Breast epithelium (tissue), 4 donors: ENCODE results near the gene PSMD14. TPM values are rescaled to one million over a fixed set of nuclear protein-coding genes. Genes with fewer than 3 reads are reported as not detected.

ENCODE experiments used
- DNase-seq, 2 donors: peaks; one replicate each; pipeline ENCODE4 v3.0.0-alpha.2; 2019; ENCODE audit warnings: low spot score in 2 of 2
- H3K27ac ChIP-seq, 2 donors: fragments of 200-600 bp; sonication (generic) in 1 of 2; one replicate each; pipeline ENCODE4 v1.5.1; 2016 to 2019; ENCODE audit warnings: mild to moderate bottlenecking in 1 of 2
- H3K27me3 ChIP-seq, 2 donors: fragments of 200-600 bp; sonication (generic) in 1 of 2; one replicate each; pipeline versions ENCODE4 v1.5.1 to v1.6.0; 2017 to 2019; ENCODE audit warnings: control low read depth in 1 of 2, mild to moderate bottlenecking in 1 of 2
- H3K36me3 ChIP-seq: fragments of 200-600 bp; one replicate; pipeline ENCODE4 v1.5.1; 2019
- H3K4me1 ChIP-seq, 2 donors: fragments of 200-600 bp; sonication (generic); one replicate each; pipeline ENCODE4 v1.5.1; 2016 to 2019; ENCODE audit warnings: control low read depth in 1 of 2
- H3K4me3 ChIP-seq, 3 donors: fragments of 200-600 bp; sonication (generic); 1 replicate in 2 of 3; 2 replicates in 1 of 3; pipeline ENCODE4 v1.5.1; 2016 to 2019; ENCODE audit warnings: mild to moderate bottlenecking in 3 of 3, moderate library complexity in 2 of 3
- H3K9me3 ChIP-seq, 2 donors: fragments of 200-600 bp; sonication (generic) in 1 of 2; one replicate each; pipeline ENCODE4 v1.5.1; 2016 to 2019; ENCODE audit warnings: control low read depth in 1 of 2
- CTCF ChIP-seq, 3 donors: fragments of 450-650 bp; IDR thresholded peaks; one replicate each; pipeline ENCODE4 v1.5.1; 2016 to 2017; ENCODE audit warnings: antibody characterized with exemption in 3 of 3, mild to moderate bottlenecking in 3 of 3, moderate library complexity in 3 of 3
- POLR2A ChIP-seq: fragments of 450-650 bp; IDR thresholded peaks from one replicate; pipeline ENCODE4 v1.6.1; 2016; ENCODE audit warnings: antibody characterized with exemption, mild to moderate bottlenecking, moderate library complexity
- POLR2AphosphoS5 ChIP-seq, 3 donors: sonication (generic); formaldehyde crosslinking; IDR thresholded peaks; one replicate each; pipeline ENCODE4 v1.6.1; 2017; ENCODE audit warnings: antibody characterized with exemption in 3 of 3
- intact Hi-C: fragments of 100-400 bp; cut with DNase I; formaldehyde crosslinking; loops from one replicate; pipeline ENCODE4 v1.15.1; 2023; ENCODE audit warnings: low total_unique reads
- total RNA-seq, 3 donors: library from RNA; depleted of rRNA; stranded (reverse); fragments of >200 nt; gene quantifications; one replicate each; pipeline ENCODE4 v1.1.0, GENCODE V29; 2016

Gene PSMD14
- total RNA-seq, 3 donors from 2014 or later, result 38.3 to 50.1 (median 38.7) TPM

DNA sequence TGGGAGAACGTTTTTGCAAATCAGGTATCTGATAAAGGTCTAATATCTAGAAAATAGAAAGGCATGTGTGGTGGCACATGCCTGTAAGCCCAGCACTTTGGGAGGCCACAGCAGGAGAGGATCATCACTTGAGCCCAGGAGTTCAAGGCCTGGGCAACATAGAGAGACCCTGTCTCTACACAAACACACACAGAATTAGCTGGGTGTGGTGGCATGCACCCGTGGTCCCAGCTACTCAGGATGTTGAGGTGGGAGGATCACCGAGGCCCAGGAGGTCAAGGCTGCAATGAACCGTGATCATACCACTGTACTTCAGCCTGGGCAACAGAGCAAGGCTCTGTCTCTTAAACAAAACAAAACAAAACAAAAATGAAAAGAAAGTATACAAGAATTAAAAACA is 94.1 kb downstream of the PSMD14 start:
- H3K27me3 ChIP-seq, result no peaks in the 10 kb centered on the region
- H3K36me3 ChIP-seq, result no peaks in the 10 kb centered on the region
- no peak overlapping the region for H3K4me3 ChIP-seq
- DNase-seq, result no peak
- intact Hi-C loops, result no loop called here
- no peak for TF ChIP-seq CTCF (IDR thresholded peaks at IDR 0.05)
- no peak for TF ChIP-seq POLR2A
- TF ChIP-seq POLR2AphosphoS5 (IDR thresholded peaks at IDR 0.05), result no peak
- no peaks in the 10 kb centered on the region for H3K9me3 ChIP-seq
- H3K27ac ChIP-seq, result no peak overlapping the region
- no peaks in the 10 kb centered on the region for H3K4me1 ChIP-seq

DNA sequence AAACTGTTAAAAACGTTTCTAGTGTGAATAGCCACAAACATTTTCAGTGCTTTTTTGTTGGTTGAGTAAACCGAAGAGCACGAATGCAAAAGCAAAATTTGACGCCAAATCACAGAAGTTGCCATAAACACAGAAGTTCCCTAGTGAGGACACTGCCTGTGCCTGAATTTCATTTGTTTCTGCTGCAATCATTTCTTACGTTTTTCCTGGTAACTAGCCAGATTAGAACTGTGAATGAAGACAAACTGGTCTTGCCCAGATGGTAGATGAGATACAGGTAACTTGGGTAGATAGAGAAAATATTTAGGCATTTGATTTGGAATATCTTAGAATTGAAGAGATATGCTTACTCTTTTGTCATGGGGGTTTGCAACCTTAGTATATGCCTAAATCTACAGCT is 98.1 kb downstream of the PSMD14 start:
- DNase-seq, result no peak
- Histone ChIP-seq H3K36me3 (no peaks in the 10 kb centered on the region), H3K27ac (no peak overlapping the region), H3K4me3 (no peak overlapping the region), H3K9me3 (no peaks in the 10 kb centered on the region), H3K4me1 (no peaks in the 10 kb centered on the region), H3K27me3 (no peaks in the 10 kb centered on the region)
- no peak for TF ChIP-seq POLR2A
- TF ChIP-seq POLR2AphosphoS5 (IDR thresholded peaks at IDR 0.05), result no peak
- TF ChIP-seq CTCF (IDR thresholded peaks at IDR 0.05), result no peak
- intact Hi-C loops, result no loop called here

DNA sequence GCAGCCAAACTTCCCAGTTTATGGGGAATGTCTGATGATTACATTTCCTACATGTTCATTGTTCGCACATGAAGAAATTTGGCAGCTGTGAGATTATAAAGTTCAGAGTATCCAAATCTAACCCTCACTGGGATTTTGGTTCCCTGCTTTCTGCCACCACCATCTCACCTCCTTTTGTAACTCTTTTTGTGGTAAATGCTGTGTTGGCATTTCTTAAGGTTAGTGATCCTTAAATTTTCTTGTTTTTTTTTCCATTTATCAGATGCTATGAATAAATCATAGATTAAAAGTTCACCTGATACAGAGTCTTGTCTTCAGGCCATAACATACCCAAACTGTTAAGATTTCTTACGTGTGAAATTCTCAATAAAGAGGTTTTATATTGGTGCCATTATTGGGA is 99.4 kb downstream of the PSMD14 start:
- H3K9me3 ChIP-seq, result no peaks in the 10 kb centered on the region
- intact Hi-C loops, result no loop called here
- DNase-seq, result no peak
- no peak overlapping the region for H3K27ac ChIP-seq
- TF ChIP-seq POLR2AphosphoS5 (IDR thresholded peaks at IDR 0.05) (no peak), POLR2A (no peak), CTCF (IDR thresholded peaks at IDR 0.05) (no peak)
- H3K27me3 ChIP-seq, result no peaks in the 10 kb centered on the region
- no peaks in the 10 kb centered on the region for H3K4me1 ChIP-seq
- no peaks in the 10 kb centered on the region for H3K36me3 ChIP-seq
- no peak overlapping the region for H3K4me3 ChIP-seq

DNA sequence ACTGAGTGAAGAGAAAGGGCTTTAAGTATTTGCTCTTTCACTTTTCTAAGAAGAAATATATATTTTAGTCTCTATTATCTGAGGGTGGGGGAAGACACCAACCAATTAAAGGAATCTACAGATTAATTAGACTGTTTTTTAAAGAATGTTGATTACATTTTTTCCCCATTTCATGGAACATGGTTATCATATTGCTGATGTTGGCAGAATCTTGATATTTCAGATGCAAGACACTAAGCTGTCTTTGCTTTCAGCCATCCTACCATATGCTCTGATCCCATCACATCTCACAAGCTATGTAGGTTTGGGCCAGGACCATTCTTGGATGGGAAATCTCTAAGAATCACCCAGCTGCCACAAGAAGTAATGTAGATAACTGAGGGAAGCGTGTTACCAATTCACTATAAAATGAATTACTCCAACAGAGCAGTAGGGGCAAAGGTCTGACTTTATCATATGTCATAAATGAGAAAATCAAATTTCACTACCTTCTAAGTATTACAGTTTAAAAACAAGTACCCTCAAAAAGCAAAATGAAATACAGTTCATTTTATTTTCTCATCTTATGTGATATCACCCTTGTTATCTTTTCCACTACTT is 101.2 kb downstream of the PSMD14 start:
- TF ChIP-seq POLR2AphosphoS5 (IDR thresholded peaks at IDR 0.05) (no peak), CTCF (IDR thresholded peaks at IDR 0.05) (no peak), POLR2A (no peak)
- peaks cover 0 to 8% of the 10 kb centered on the region in 2 donors for H3K27me3 ChIP-seq
- no peak overlapping the region for H3K4me3 ChIP-seq
- no peaks in the 10 kb centered on the region for H3K9me3 ChIP-seq
- no peaks in the 10 kb centered on the region for H3K36me3 ChIP-seq
- peaks cover 0 to 3% of the 10 kb centered on the region in 2 donors for H3K4me1 ChIP-seq
- no peak for DNase-seq
- H3K27ac ChIP-seq, result no peak overlapping the region
- intact Hi-C loops, result no loop called here

- H3K4me3 ChIP-seq, result no peak overlapping the region
- H3K27me3 ChIP-seq, result peaks cover 0 to 35% of the 10 kb centered on the region in 2 donors
- no peak overlapping the region for H3K27ac ChIP-seq
- intact Hi-C loops, result no loop called here
- no peak for TF ChIP-seq POLR2A
- TF ChIP-seq CTCF (IDR thresholded peaks at IDR 0.05), result no peak
- TF ChIP-seq POLR2AphosphoS5 (IDR thresholded peaks at IDR 0.05), result no peak
- peaks cover 11 to 14% of the 10 kb centered on the region in 2 donors for H3K4me1 ChIP-seq
- DNase-seq, result no peak
- no peaks in the 10 kb centered on the region for H3K36me3 ChIP-seq
- no peaks in the 10 kb centered on the region for H3K9me3 ChIP-seq
These were observed 104.1 kb downstream of the PSMD14 start for GRCh38 chr2:161412346-161412745.
